RWPE2 (cell line): ENCODE measurements around the gene RIOK3.

ENCODE experiments used
- ATAC-seq: fragments of 200-7000 bp; cut with Tn5 transposase; 3 replicates; pipeline ENCODE4 v1.9.1; 2021; ENCODE audit warnings: low read depth
- DNase-seq: peaks from one replicate; pipeline ENCODE4 v3.0.0-alpha.2; 2020; ENCODE audit warnings: low spot score
- H3K27ac ChIP-seq: fragments of 450-650 bp; 2 replicates; pipeline ENCODE4 v1.5.1; 2017; ENCODE audit warnings: mild to moderate bottlenecking; ENCODE audit not compliant: poor library complexity, severe bottlenecking
- H3K27me3 ChIP-seq: fragments of 250-450 bp; sonication (Bioruptor Pico); 2 replicates; pipeline ENCODE4 v1.5.1; 2021; ENCODE audit warnings: mild to moderate bottlenecking, moderate library complexity; ENCODE audit not compliant: insufficient read depth, poor library complexity, severe bottlenecking
- H3K36me3 ChIP-seq: fragments of 250-450 bp; sonication (Bioruptor Pico); 2 replicates; pipeline ENCODE4 v1.5.1; 2020; ENCODE audit warnings: low read depth, mild to moderate bottlenecking, moderate library complexity
- H3K4me1 ChIP-seq: fragments of 250-450 bp; sonication (Bioruptor Pico); 2 replicates; pipeline ENCODE4 v1.5.1; 2021; ENCODE audit warnings: mild to moderate bottlenecking, moderate library complexity; ENCODE audit not compliant: insufficient read depth, poor library complexity, severe bottlenecking
- H3K4me3 ChIP-seq: fragments of 250-450 bp; sonication (Bioruptor Pico); 2 replicates; pipeline ENCODE4 v1.5.1; 2021; ENCODE audit warnings: mild to moderate bottlenecking, moderate library complexity; ENCODE audit not compliant: severe bottlenecking
- H3K9me3 ChIP-seq: fragments of 250-450 bp; sonication (Bioruptor Pico); 2 replicates; pipeline ENCODE4 v1.5.1; 2021; ENCODE audit warnings: mild to moderate bottlenecking, moderate library complexity; ENCODE audit not compliant: severe bottlenecking
- CTCF ChIP-seq: fragments of 450-650 bp; IDR thresholded peaks from one replicate; pipeline ENCODE4 v1.5.1; 2017; ENCODE audit warnings: mild to moderate bottlenecking, moderate library complexity; ENCODE audit not compliant: poor library complexity, severe bottlenecking

RIOK3 gene

GRCh38 chr18:23456835-23457234, 3.7 kb downstream of the RIOK3 start:
- Histone ChIP-seq H3K9me3 (no peaks in the 10 kb centered on the region), H3K27me3 (no peaks in the 10 kb centered on the region), H3K36me3 (peaks cover 64% of the 10 kb centered on the region), H3K27ac (no peak overlapping the region), H3K4me3 (no peak overlapping the region), H3K4me1 (peaks cover 22% of the 10 kb centered on the region)
- ATAC-seq: no peak
- no peak for TF ChIP-seq CTCF
- DNase-seq: no peak

- no peak for TF ChIP-seq CTCF
- H3K4me3 ChIP-seq: no peak overlapping the region
- no peaks in the 10 kb centered on the region for H3K9me3 ChIP-seq
- peaks cover 16% of the 10 kb centered on the region for H3K4me1 ChIP-seq
- peaks cover 83% of the 10 kb centered on the region for H3K36me3 ChIP-seq
- no peaks in the 10 kb centered on the region for H3K27me3 ChIP-seq
- H3K27ac ChIP-seq: no peak overlapping the region
- ATAC-seq (no peak), DNase-seq (no peak)
These were observed 5.9 kb downstream of the RIOK3 start for GRCh38 chr18:23458830-23459529.

- Histone ChIP-seq H3K27ac (no peak overlapping the region), H3K4me3 (no peak overlapping the region), H3K27me3 (no peaks in the 10 kb centered on the region), H3K4me1 (peaks cover 11% of the 10 kb centered on the region), H3K36me3 (peaks cover 83% of the 10 kb centered on the region), H3K9me3 (no peaks in the 10 kb centered on the region)
- DNase-seq: no peak
- no peak for TF ChIP-seq CTCF
- no peak for ATAC-seq
These were observed 6.4 kb downstream of the RIOK3 start for GRCh38 chr18:23459530-23459921.

GRCh38 chr18:23460285-23461273, 7.5 kb downstream of the RIOK3 start:
- no peak overlapping the region for H3K4me3 ChIP-seq
- TF ChIP-seq CTCF: no peak

GRCh38 chr18:23462876-23463275, 9.8 kb downstream of the RIOK3 start:
- no peaks in the 10 kb centered on the region for H3K4me1 ChIP-seq
- ATAC-seq: no peak
- no peaks in the 10 kb centered on the region for H3K9me3 ChIP-seq
- H3K27me3 ChIP-seq: no peaks in the 10 kb centered on the region
- no peak for DNase-seq
- no peak overlapping the region for H3K4me3 ChIP-seq
- no peak overlapping the region for H3K27ac ChIP-seq
- no peak for TF ChIP-seq CTCF
- H3K36me3 ChIP-seq: peaks cover 86% of the 10 kb centered on the region

More at GRCh38 chr18:23460285-23461273, 7.5 kb downstream of the RIOK3 start:
- Histone ChIP-seq H3K4me1 (peaks cover under 1% of the 10 kb centered on the region), H3K36me3 (peaks cover 83% of the 10 kb centered on the region), H3K9me3 (no peaks in the 10 kb centered on the region), H3K27me3 (no peaks in the 10 kb centered on the region), H3K27ac (no peak overlapping the region)
- no peak for DNase-seq
- no peak for ATAC-seq
